Measurements from ENCODE around the gene PKNOX2.

PKNOX2 gene

DNA sequence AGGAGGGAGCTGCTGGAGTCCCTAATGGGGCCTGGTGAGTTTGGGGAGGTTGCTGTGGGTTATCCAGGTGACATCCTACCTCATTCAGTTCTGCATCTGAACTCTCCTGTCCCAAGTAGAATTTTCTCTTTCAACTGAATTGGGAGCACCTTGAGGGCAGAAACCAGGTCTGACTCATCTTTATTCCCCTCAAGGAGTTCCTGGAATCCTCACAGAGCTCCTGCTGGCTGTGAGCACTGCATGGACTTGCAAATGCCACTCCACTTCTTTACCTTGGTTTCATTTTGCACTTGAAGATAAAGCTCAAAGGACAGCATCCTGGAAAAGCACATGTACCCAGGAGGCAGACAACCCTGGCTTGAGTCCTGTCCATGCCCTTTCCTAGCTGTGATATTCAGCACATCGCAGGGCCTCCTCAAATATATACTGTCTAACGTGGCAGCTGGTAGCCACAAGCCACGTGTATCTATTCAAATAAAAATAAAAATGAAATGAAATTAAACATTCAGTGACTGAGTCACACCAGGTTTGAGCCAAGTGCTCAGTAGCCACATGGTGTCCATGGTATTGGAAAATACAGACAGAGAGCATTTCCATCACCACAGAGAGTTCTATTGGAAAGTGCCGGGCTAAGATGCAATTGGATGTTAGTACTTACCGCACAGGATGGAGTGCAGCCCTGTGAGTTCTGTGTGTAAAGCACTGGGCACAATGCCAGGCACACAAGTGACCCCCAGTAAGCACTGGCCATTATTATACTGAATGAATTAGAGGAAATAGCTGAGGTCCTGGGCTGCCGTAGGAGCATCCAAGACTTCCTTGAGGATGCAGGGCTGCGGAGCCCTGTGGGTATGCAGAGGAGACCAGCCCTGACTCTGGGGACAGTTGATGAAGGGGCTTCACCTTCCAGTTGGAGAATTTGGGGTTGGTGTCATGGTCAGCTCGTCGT, 149.0 kb downstream of the PKNOX2 start:
- no peak overlapping the region for H3K4me3 ChIP-seq (replicated peaks; ENCODE audit: low read depth, low read length)
- no peak for DNase-seq (ENCODE audit: extremely low read depth, insufficient read length)
- H3K36me3 ChIP-seq (ENCODE audit: control insufficient read depth, insufficient read depth, low read length), result no peaks in the 10 kb centered on the region
- TF ChIP-seq CTCF (IDR thresholded peaks at IDR 0.05; ENCODE audit: insufficient read depth, low read length, poor library complexity, severe bottlenecking), result no peak
- peaks cover 2% of the 10 kb centered on the region for H3K27me3 ChIP-seq (replicated peaks; ENCODE audit: control insufficient read depth, insufficient read depth, low read length)

DNA sequence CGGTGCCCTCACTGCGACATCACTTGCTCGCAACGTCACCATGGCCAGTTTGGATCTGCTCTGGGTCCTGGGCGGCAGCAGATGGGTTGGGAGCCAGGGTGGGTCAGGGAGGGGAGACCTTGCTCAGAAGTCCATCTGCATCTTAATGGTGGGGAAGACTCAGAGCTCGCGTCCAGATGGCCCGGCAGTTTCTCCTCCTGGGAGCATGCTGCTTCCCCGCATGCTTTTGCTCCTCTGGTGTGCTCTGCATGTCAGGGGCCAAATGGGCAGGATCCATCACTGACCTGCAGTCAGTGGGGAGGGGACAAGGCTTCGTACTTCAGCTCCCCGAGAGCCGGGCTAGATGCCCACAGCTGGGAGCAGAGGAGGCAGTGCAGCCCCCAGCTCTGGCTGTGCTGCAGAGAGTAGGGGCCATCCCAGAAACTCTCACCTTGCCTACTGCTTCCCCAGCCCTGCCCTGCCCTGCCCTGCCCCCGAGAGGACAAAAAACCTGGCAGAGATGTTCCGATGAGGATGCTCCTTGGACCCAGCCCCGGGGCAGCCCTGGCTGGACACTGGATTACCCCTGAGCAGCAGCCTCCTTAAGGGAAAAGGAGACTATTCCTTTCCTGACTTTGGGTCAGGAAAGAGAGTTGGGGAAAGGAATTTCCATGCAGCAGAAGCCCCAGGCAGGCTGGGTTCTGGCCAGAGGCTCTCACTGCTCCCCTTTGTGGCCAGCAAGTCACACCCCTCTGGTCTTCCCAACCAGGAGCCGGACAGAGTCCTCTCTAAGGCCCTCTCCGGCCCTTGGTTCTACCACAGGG, 149.9 kb downstream of the PKNOX2 start:
- Histone ChIP-seq H3K27me3 (replicated peaks; ENCODE audit: control insufficient read depth, insufficient read depth, low read length) (peaks cover 2% of the 10 kb centered on the region), H3K36me3 (ENCODE audit: control insufficient read depth, insufficient read depth, low read length) (no peaks in the 10 kb centered on the region), H3K4me3 (replicated peaks; ENCODE audit: low read depth, low read length) (no peak overlapping the region)
- no peak for DNase-seq (ENCODE audit: extremely low read depth, insufficient read length)
- no peak for TF ChIP-seq CTCF (IDR thresholded peaks at IDR 0.05; ENCODE audit: insufficient read depth, low read length, poor library complexity, severe bottlenecking)

DNA sequence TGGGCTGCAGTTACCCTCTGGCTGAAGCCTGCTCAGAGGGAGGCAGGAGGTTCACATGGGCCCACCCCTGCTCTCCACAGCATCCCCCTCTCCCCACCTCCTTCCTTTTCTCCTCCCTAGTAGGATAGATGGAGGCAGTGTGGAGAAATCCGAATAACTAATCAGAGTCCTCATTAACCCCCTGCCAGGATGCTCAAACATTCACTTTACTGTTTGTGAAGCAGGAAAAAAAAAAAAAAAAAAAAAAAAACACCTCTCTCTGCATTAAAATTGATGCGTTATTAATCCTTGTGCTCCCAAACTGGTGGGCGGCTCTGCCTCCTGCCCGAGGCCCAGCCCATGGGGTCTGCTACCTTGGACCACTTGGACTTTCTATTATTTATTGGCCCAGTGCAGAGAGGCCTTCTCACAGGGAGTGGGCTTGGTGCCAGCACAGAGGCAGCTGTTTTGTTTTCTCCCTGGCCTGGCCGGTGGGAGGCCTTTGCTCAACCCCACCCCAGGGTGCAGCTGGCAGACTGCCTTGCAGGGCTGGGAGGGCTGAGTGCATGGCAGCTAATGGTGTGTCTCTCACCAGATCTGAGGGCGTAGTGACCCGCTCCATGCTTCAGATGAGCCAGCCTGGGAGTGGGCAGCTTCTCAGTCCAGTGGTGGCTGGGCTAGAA, 150.7 kb downstream of the PKNOX2 start:
- no peak for TF ChIP-seq CTCF (IDR thresholded peaks at IDR 0.05; ENCODE audit: insufficient read depth, low read length, poor library complexity, severe bottlenecking)
- H3K36me3 ChIP-seq (ENCODE audit: control insufficient read depth, insufficient read depth, low read length), result no peaks in the 10 kb centered on the region
- DNase-seq (ENCODE audit: extremely low read depth, insufficient read length), result no peak
- H3K27me3 ChIP-seq (replicated peaks; ENCODE audit: control insufficient read depth, insufficient read depth, low read length), result peaks cover 2% of the 10 kb centered on the region
- H3K4me3 ChIP-seq (replicated peaks; ENCODE audit: low read depth, low read length), result no peak overlapping the region

- H3K4me3 ChIP-seq (replicated peaks; ENCODE audit: low read depth, low read length), result no peak overlapping the region
- no peak for TF ChIP-seq CTCF (IDR thresholded peaks at IDR 0.05; ENCODE audit: insufficient read depth, low read length, poor library complexity, severe bottlenecking)
- no peaks in the 10 kb centered on the region for H3K36me3 ChIP-seq (ENCODE audit: control insufficient read depth, insufficient read depth, low read length)
- DNase-seq (ENCODE audit: extremely low read depth, insufficient read length), result no peak
- no peaks in the 10 kb centered on the region; the same call in none of the 2 replicates for H3K27me3 ChIP-seq (replicated peaks; ENCODE audit: control insufficient read depth, insufficient read depth, low read length)
These were observed 152.9 kb downstream of the PKNOX2 start for GRCh38 chr11:125317416-125317815.

GRCh38 chr11:125319649-125320048, 155.1 kb downstream of the PKNOX2 start:
- DNase-seq (ENCODE audit: extremely low read depth, insufficient read length), result no peak
- H3K4me3 ChIP-seq (replicated peaks; ENCODE audit: low read depth, low read length), result no peak overlapping the region
- TF ChIP-seq CTCF (IDR thresholded peaks at IDR 0.05; ENCODE audit: insufficient read depth, low read length, poor library complexity, severe bottlenecking), result no peak
- no peaks in the 10 kb centered on the region; the same call in none of the 2 replicates for H3K27me3 ChIP-seq (replicated peaks; ENCODE audit: control insufficient read depth, insufficient read depth, low read length)
- no peaks in the 10 kb centered on the region for H3K36me3 ChIP-seq (ENCODE audit: control insufficient read depth, insufficient read depth, low read length)
